SKM-1 treated with dmso at 0.1 percent for 144 hours (cell line): ENCODE results near the gene HSPA1L.
"Not testable (repeated sequence)": the region's sequence is repeated elsewhere in the genome, so short reads cannot be mapped to it uniquely, and the experiment has no call there.

Experiments
- DNase-seq: peaks from one replicate; lab custom pipeline; 2025; ENCODE audit not compliant: unreplicated experiment; lab: John Stamatoyannopoulos, UW

Gene HSPA1L

GRCh38 chr6:31815025-31815838 lies at the start of gene HSPA1L, which contains the start of gene HSPA1A:
Gene HSPA1L, minus strand, starts transcription at chr6:31815283. Its CDS starts 3,311 bp downstream, at chr6:31811972.
Gene HSPA1A, plus strand, starts transcription at chr6:31815543. Its CDS starts 214 bp downstream, at chr6:31815757.
- DNase-seq = peak; percentile 88

- DNase-seq = no peak
Observed at GRCh38 chr6:31864818-31865204, 49.7 kb upstream of the HSPA1L start.

- DNase-seq = not testable (repeated sequence)
Observed at GRCh38 chr6:31864123-31864562, 49.1 kb upstream of the HSPA1L start.

- DNase-seq = peak; percentile 100
Observed at GRCh38 chr6:31862344-31863235, 47.5 kb upstream of the HSPA1L start, which contains the start of gene NEU1. Gene NEU1, minus strand, starts transcription at chr6:31862821. Its CDS starts 45 bp downstream, at chr6:31862776.

- no peak for DNase-seq
Observed at GRCh38 chr6:31861919-31862343, 46.8 kb upstream of the HSPA1L start.

- DNase-seq = no peak
Observed at GRCh38 chr6:31861150-31861549, 46.1 kb upstream of the HSPA1L start.

- DNase-seq = no peak
Observed at GRCh38 chr6:31860349-31860748, 45.3 kb upstream of the HSPA1L start.

- no peak for DNase-seq
Observed at GRCh38 chr6:31859923-31860322, 44.8 kb upstream of the HSPA1L start.

GRCh38 chr6:31858707-31859106 lies 43.6 kb upstream of the HSPA1L start:
- no peak for DNase-seq

- not testable (repeated sequence) for DNase-seq
Observed at GRCh38 chr6:31857774-31858173, 42.7 kb upstream of the HSPA1L start.

GRCh38 chr6:31851980-31852718 lies 37.1 kb upstream of the HSPA1L start:
- not testable (repeated sequence) for DNase-seq

- DNase-seq = no peak
Observed at GRCh38 chr6:31851485-31851832, 36.4 kb upstream of the HSPA1L start.

GRCh38 chr6:31850765-31851484 lies 35.8 kb upstream of the HSPA1L start:
- DNase-seq = no peak

- no peak for DNase-seq
Observed at GRCh38 chr6:31847276-31847978, 32.3 kb upstream of the HSPA1L start.

GRCh38 chr6:31844507-31844906 lies 29.4 kb upstream of the HSPA1L start:
- DNase-seq = no peak

- DNase-seq = no peak
Observed at GRCh38 chr6:31842053-31842452, 27.0 kb upstream of the HSPA1L start.

GRCh38 chr6:31839779-31840126 lies 24.7 kb upstream of the HSPA1L start:
- DNase-seq = not testable (repeated sequence)

- no peak for DNase-seq
Observed at GRCh38 chr6:31838968-31839367, 23.9 kb upstream of the HSPA1L start.

- not testable (repeated sequence) for DNase-seq
Observed at GRCh38 chr6:31838114-31838553, 23.1 kb upstream of the HSPA1L start.
